Tibial artery (tissue), 4 donors: Measurements from ENCODE around the gene TSPO.

Experiments
- DNase-seq, 2 donors: peaks; one replicate each; pipeline ENCODE4 v3.0.0-alpha.2; 2019
- H3K27ac ChIP-seq, 2 donors: fragments of 200-600 bp; sonication (generic) in 1 of 2; 1 replicate in 1 of 2; 2 replicates in 1 of 2; pipeline ENCODE4 v1.5.1; 2018 to 2019; ENCODE audit warnings: mild to moderate bottlenecking in 1 of 2
- H3K27me3 ChIP-seq, 2 donors: fragments of 200-600 bp; sonication (generic) in 1 of 2; one replicate each; pipeline versions ENCODE4 v1.5.1 to v1.6.0; 2016 to 2019
- H3K36me3 ChIP-seq, 3 donors: fragments of 200-600 bp; sonication (generic) in 2 of 3; one replicate each; pipeline ENCODE4 v1.5.1; 2016 to 2019; ENCODE audit warnings: mild to moderate bottlenecking in 2 of 3
- H3K4me1 ChIP-seq, 4 donors: fragments of 200-600 bp; sonication (generic) in 2 of 4; 1 replicate in 3 of 4; 2 replicates in 1 of 4; pipeline ENCODE4 v1.5.1; 2016 to 2019
- H3K4me3 ChIP-seq, 2 donors: fragments of 200-600 bp; sonication (generic) in 1 of 2; 1 replicate in 1 of 2; 2 replicates in 1 of 2; pipeline ENCODE4 v1.5.1; 2018 to 2019; ENCODE audit warnings: mild to moderate bottlenecking in 2 of 2
- H3K9me3 ChIP-seq, 3 donors: fragments of 200-600 bp; sonication (generic) in 1 of 3; one replicate each; pipeline ENCODE4 v1.5.1; 2016 to 2019
- intact Hi-C: fragments of 100-400 bp; cut with DNase I; formaldehyde crosslinking; loops from one replicate; pipeline ENCODE4 v1.15.0; 2023; ENCODE audit warnings: low total_unique reads
- TF ChIP-seq, protein P1 (sequence below), 2 experiments: fragments of 200-600 bp in 1 of 2; fragments of 450-650 bp in 1 of 2; IDR thresholded peaks; one replicate each; pipeline ENCODE4 v1.5.1; 2017 to 2019; ENCODE audit warnings: antibody characterized with exemption in 2 of 2, mild to moderate bottlenecking in 1 of 2, moderate library complexity in 1 of 2

Gene TSPO

DNA sequence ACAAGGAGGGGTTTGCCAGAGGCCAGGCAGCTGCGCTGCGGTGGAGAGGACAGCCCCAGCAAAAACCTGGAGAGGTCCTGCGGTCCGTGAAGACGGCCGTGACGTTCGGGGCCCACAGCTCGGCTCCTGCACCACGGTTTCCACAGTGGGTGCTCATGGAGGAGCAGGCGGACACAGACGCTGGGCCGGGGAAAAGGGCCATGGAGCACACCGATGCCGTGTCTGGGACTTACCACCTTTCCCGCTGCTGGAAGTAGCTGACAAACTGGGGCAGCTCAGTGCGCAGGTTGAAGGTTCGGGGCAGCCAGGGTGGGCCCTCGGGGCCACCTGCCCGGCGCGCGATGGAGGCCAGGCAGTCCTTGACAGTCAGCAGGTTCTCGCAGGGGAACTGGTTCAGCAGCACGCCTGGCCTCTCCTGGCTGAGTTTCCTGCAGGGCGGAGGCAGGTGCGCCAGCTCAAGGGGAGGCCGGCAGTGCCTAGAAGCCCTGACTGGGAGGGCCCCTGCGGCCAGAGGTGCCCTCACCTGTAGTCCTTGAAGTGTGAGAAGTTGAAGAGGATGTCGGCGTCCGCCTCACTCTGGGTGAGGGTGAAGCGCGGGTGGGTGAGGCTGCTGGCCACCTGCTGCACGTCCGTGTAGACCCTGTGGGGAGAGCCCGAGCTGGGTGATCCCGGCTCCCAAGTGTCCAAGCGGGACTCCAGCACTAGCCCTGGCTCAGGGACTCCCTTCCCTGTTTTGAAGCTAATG is 22.8 kb downstream of the TSPO start:
- no peaks in the 10 kb centered on the region for H3K4me1 ChIP-seq
- intact Hi-C loops, result no loop called here
- no peak for DNase-seq
- no peak overlapping the region for H3K4me3 ChIP-seq
- no peaks in the 10 kb centered on the region for H3K9me3 ChIP-seq
- peaks cover 47 to 98% (median 70%) of the 10 kb centered on the region in 3 donors for H3K36me3 ChIP-seq
- H3K27me3 ChIP-seq, result no peaks in the 10 kb centered on the region
- H3K27ac ChIP-seq, result no peak overlapping the region
- TF ChIP-seq, protein P1, sequence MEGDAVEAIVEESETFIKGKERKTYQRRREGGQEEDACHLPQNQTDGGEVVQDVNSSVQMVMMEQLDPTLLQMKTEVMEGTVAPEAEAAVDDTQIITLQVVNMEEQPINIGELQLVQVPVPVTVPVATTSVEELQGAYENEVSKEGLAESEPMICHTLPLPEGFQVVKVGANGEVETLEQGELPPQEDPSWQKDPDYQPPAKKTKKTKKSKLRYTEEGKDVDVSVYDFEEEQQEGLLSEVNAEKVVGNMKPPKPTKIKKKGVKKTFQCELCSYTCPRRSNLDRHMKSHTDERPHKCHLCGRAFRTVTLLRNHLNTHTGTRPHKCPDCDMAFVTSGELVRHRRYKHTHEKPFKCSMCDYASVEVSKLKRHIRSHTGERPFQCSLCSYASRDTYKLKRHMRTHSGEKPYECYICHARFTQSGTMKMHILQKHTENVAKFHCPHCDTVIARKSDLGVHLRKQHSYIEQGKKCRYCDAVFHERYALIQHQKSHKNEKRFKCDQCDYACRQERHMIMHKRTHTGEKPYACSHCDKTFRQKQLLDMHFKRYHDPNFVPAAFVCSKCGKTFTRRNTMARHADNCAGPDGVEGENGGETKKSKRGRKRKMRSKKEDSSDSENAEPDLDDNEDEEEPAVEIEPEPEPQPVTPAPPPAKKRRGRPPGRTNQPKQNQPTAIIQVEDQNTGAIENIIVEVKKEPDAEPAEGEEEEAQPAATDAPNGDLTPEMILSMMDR (IDR thresholded peaks at IDR 0.05), result no peak

- Histone ChIP-seq H3K9me3 (no peaks in the 10 kb centered on the region), H3K36me3 (peaks cover 56 to 98% (median 74%) of the 10 kb centered on the region in 3 donors), H3K4me1 (no peaks in the 10 kb centered on the region), H3K27me3 (no peaks in the 10 kb centered on the region), H3K27ac (no peak overlapping the region), H3K4me3 (no peak overlapping the region)
- intact Hi-C loops, result no loop called here
- no peak for DNase-seq
- TF ChIP-seq, protein P1 (IDR thresholded peaks at IDR 0.05), result no peak
These were observed 23.7 kb downstream of the TSPO start for GRCh38 chr22:43174941-43175531.

GRCh38 chr22:43176090-43176489 is 24.7 kb downstream of the TSPO start:
- no peak overlapping the region for H3K27ac ChIP-seq
- H3K4me3 ChIP-seq, result no peak overlapping the region
- TF ChIP-seq, protein P1 (IDR thresholded peaks at IDR 0.05), result no peak
- no peaks in the 10 kb centered on the region for H3K27me3 ChIP-seq
- intact Hi-C loops, result no loop called here
- no peaks in the 10 kb centered on the region for H3K9me3 ChIP-seq
- peaks cover 56 to 97% (median 66%) of the 10 kb centered on the region in 3 donors for H3K36me3 ChIP-seq
- no peaks in the 10 kb centered on the region for H3K4me1 ChIP-seq
- no peak for DNase-seq

GRCh38 chr22:43177479-43177878 is 26.1 kb downstream of the TSPO start:
- intact Hi-C loops, result no loop called here
- Histone ChIP-seq H3K4me3 (no peak overlapping the region), H3K4me1 (no peaks in the 10 kb centered on the region), H3K36me3 (peaks cover 44 to 95% (median 57%) of the 10 kb centered on the region in 3 donors), H3K9me3 (no peaks in the 10 kb centered on the region), H3K27ac (no peak overlapping the region), H3K27me3 (no peaks in the 10 kb centered on the region)
- DNase-seq, result no peak
- TF ChIP-seq, protein P1 (IDR thresholded peaks at IDR 0.05), result no peak

DNA sequence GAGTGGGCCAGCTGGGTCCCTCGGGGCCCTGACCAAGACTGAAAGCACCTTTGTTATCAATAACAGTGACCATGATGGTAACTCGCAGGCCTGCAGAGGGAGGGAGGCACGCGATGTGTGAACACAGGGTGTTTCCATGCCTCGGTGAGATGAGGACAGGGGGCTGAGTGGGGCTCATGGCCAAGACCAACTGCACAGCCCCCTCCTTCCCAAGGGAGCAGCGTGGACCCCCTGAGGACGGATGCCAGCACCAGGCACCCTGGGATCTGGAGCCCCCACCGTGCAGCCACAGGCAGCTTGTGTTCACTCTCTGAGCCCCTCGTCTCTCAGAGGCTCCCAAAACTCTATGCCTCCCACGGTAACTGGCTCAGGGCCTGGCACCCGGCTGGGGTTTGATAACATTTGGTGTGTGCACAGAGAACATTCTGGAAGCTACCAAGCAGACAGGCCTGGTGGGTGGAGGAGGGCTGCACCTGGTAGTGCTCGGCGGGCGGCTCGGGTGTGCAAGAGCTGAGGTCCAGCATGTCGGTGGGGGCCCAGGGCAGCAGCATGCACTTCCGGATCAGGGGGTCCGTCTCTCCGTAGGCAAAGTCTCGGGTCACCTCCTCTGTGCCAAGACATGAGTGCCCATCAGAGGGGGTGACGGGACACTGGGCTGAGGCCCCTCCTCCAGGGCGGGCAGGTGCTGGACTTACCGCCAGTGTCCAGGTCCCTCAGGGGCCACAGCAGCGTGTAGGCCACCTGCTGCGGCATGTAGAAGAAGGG is 28.0 kb downstream of the TSPO start:
- no peak for DNase-seq
- no peak overlapping the region for H3K4me3 ChIP-seq
- peaks cover 27 to 80% (median 44%) of the 10 kb centered on the region in 3 donors for H3K36me3 ChIP-seq
- H3K4me1 ChIP-seq, result peaks cover 0 to 2% (median 0%) of the 10 kb centered on the region in 4 donors
- TF ChIP-seq, protein P1 (IDR thresholded peaks at IDR 0.05), result no peak
- no peaks in the 10 kb centered on the region for H3K9me3 ChIP-seq
- intact Hi-C loops, result no loop called here
- no peak overlapping the region for H3K27ac ChIP-seq
- no peaks in the 10 kb centered on the region for H3K27me3 ChIP-seq
